Measurements from ENCODE around the gene CALY.

DNA sequence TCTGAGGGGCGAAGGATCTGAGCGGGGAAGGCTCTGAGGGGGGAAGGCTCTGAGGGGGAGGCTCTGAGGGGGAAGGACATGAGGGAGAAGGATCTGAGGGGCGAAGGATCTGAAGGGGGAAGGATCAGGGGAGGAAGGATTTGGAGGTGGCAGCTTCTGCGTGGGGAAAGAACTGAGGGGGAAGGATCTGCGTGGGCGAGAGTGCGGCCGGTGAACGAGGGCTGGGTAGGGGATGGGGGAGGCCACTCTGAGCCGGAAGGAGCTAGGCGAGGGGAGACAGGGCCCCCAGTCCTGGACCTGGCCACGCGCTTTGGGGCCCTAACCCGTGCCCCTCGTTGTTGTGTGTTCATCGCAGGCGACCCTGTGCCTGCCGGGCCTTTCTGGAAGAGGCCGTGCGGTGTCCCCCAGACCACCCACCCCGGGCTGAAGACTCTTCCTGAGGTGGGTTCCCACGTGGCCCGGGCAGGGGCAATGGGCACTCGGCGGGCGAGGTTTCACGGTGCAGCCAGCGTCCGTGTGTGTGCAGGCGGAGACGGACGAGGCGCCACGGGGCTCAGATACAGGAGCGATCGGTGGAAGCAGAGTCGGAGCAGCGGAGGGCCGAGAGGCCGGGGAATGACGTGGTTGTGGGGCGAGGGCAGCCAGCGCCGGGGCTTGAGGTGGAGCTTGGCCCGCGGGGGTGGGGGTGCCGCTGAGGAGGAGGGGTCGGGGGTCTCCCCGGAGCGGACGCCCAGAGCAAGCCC is 2.0 kb downstream of the CALY start:
- TF ChIP-seq FOXM1 (IDR thresholded peaks at IDR 0.05; ENCODE audit: borderline replicate concordance) (no peak), ELF4 (IDR thresholded peaks at IDR 0.05) (no peak), FOXK2 (IDR thresholded peaks at IDR 0.05) (no peak), SP1 (IDR thresholded peaks at IDR 0.05) (no peak), SUZ12 (IDR thresholded peaks at IDR 0.05) (no peak), NFRKB (IDR thresholded peaks at IDR 0.05) (no peak), BHLHE40 (IDR thresholded peaks at IDR 0.05; ENCODE audit: borderline replicate concordance) (no peak), HDGF (IDR thresholded peaks at IDR 0.05; ENCODE audit: borderline replicate concordance) (no peak), TARDBP (IDR thresholded peaks at IDR 0.05) (no peak), FOXA1 (IDR thresholded peaks at IDR 0.05) (no peak), ARNT (IDR thresholded peaks at IDR 0.05) (no peak)
- TF ChIP-seq, protein P1, sequence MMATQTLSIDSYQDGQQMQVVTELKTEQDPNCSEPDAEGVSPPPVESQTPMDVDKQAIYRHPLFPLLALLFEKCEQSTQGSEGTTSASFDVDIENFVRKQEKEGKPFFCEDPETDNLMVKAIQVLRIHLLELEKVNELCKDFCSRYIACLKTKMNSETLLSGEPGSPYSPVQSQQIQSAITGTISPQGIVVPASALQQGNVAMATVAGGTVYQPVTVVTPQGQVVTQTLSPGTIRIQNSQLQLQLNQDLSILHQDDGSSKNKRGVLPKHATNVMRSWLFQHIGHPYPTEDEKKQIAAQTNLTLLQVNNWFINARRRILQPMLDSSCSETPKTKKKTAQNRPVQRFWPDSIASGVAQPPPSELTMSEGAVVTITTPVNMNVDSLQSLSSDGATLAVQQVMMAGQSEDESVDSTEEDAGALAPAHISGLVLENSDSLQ (IDR thresholded peaks at IDR 0.05), result no peak
